ENCODE data around the gene FOXL2.

FOXL2 gene

GRCh38 chr3:138901567-138901966 is 45.4 kb downstream of the FOXL2 start:
- no peak for DNase-seq (ENCODE audit: extremely low read depth, insufficient read length)
- Histone ChIP-seq H3K36me3 (ENCODE audit: control insufficient read depth, insufficient read depth, low read length) (no peaks in the 10 kb centered on the region), H3K4me3 (replicated peaks; ENCODE audit: low read depth, low read length) (no peak overlapping the region), H3K27me3 (replicated peaks; ENCODE audit: control insufficient read depth, insufficient read depth, low read length) (no peaks in the 10 kb centered on the region)
- no peak for TF ChIP-seq CTCF (IDR thresholded peaks at IDR 0.05; ENCODE audit: insufficient read depth, low read length, poor library complexity, severe bottlenecking)

- H3K36me3 ChIP-seq (ENCODE audit: control insufficient read depth, insufficient read depth, low read length), result no peaks in the 10 kb centered on the region
- no peak for TF ChIP-seq CTCF (IDR thresholded peaks at IDR 0.05; ENCODE audit: insufficient read depth, low read length, poor library complexity, severe bottlenecking)
- H3K27me3 ChIP-seq (replicated peaks; ENCODE audit: control insufficient read depth, insufficient read depth, low read length), result no peaks in the 10 kb centered on the region
- H3K4me3 ChIP-seq (replicated peaks; ENCODE audit: low read depth, low read length), result no peak overlapping the region
- no peak for DNase-seq (ENCODE audit: extremely low read depth, insufficient read length)
Observed at GRCh38 chr3:138899351-138899991, 47.5 kb downstream of the FOXL2 start.

GRCh38 chr3:138898708-138899107 is 48.2 kb downstream of the FOXL2 start:
- Histone ChIP-seq H3K36me3 (ENCODE audit: control insufficient read depth, insufficient read depth, low read length) (no peaks in the 10 kb centered on the region), H3K4me3 (replicated peaks; ENCODE audit: low read depth, low read length) (no peak overlapping the region), H3K27me3 (replicated peaks; ENCODE audit: control insufficient read depth, insufficient read depth, low read length) (no peaks in the 10 kb centered on the region)
- TF ChIP-seq CTCF (IDR thresholded peaks at IDR 0.05; ENCODE audit: insufficient read depth, low read length, poor library complexity, severe bottlenecking), result no peak
- DNase-seq (ENCODE audit: extremely low read depth, insufficient read length), result no peak

- TF ChIP-seq CTCF (IDR thresholded peaks at IDR 0.05; ENCODE audit: insufficient read depth, low read length, poor library complexity, severe bottlenecking), result no peak
- DNase-seq (ENCODE audit: extremely low read depth, insufficient read length), result no peak
- Histone ChIP-seq H3K36me3 (ENCODE audit: control insufficient read depth, insufficient read depth, low read length) (no peaks in the 10 kb centered on the region), H3K27me3 (replicated peaks; ENCODE audit: control insufficient read depth, insufficient read depth, low read length) (no peaks in the 10 kb centered on the region), H3K4me3 (replicated peaks; ENCODE audit: low read depth, low read length) (no peak overlapping the region)
Observed at GRCh38 chr3:138898301-138898700, 48.6 kb downstream of the FOXL2 start.

Measured in GM06990 (cell line).